ENCODE results near the gene OR11H7.

GRCh38 chr14:20194101-20194500 lies 34.7 kb upstream of the OR11H7 start:
- TF ChIP-seq, protein P1, sequence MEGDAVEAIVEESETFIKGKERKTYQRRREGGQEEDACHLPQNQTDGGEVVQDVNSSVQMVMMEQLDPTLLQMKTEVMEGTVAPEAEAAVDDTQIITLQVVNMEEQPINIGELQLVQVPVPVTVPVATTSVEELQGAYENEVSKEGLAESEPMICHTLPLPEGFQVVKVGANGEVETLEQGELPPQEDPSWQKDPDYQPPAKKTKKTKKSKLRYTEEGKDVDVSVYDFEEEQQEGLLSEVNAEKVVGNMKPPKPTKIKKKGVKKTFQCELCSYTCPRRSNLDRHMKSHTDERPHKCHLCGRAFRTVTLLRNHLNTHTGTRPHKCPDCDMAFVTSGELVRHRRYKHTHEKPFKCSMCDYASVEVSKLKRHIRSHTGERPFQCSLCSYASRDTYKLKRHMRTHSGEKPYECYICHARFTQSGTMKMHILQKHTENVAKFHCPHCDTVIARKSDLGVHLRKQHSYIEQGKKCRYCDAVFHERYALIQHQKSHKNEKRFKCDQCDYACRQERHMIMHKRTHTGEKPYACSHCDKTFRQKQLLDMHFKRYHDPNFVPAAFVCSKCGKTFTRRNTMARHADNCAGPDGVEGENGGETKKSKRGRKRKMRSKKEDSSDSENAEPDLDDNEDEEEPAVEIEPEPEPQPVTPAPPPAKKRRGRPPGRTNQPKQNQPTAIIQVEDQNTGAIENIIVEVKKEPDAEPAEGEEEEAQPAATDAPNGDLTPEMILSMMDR (conservative IDR thresholded peaks at IDR 0.05 in 1 of 2, IDR thresholded peaks at IDR 0.05 in 1 of 2; ENCODE audit: extremely low read depth in 1 of 2, insufficient read depth in 1 of 2, low read depth in 1 of 2, low read length in 2 of 2) = no peak
- TF ChIP-seq EZH2 (IDR thresholded peaks at IDR 0.05; ENCODE audit: borderline replicate concordance, low read length) = no peak
